ENCODE measurements around the gene C11orf98.
"Not testable (repeated sequence)": the region's sequence is repeated elsewhere in the genome, so short reads cannot be mapped to it uniquely, and the experiment has no call there.

The C11orf98 gene

GRCh38 chr11:62687508-62688396 lies 22.7 kb upstream of the C11orf98 start:
- DNase-seq (ENCODE audit: low read depth in 1 of 2, low spot score in 1 of 2), result no peak

- no peak for DNase-seq (ENCODE audit: low read depth in 1 of 2, low spot score in 1 of 2)
Observed at GRCh38 chr11:62682518-62682917, 17.5 kb upstream of the C11orf98 start.

- no peak for DNase-seq (ENCODE audit: low read depth in 1 of 2, low spot score in 1 of 2)
Observed at GRCh38 chr11:62680825-62681240, 15.8 kb upstream of the C11orf98 start.

GRCh38 chr11:62678770-62679696 lies 14.0 kb upstream of the C11orf98 start, which contains the start of gene UBXN1:
UBXN1 (minus strand) TSS chr11:62679073; CDS start chr11:62678923, 150 bp downstream.
- DNase-seq (ENCODE audit: low read depth in 1 of 2, low spot score in 1 of 2), result peak; percentile 59 to 71

GRCh38 chr11:62678433-62678769 lies 13.4 kb upstream of the C11orf98 start:
- DNase-seq (ENCODE audit: low read depth in 1 of 2, low spot score in 1 of 2), result no peak

GRCh38 chr11:62677714-62678113 lies 12.7 kb upstream of the C11orf98 start:
- no peak for DNase-seq (ENCODE audit: low read depth in 1 of 2, low spot score in 1 of 2)

GRCh38 chr11:62677156-62677555 lies 12.1 kb upstream of the C11orf98 start:
- no peak for DNase-seq (ENCODE audit: low read depth in 1 of 2, low spot score in 1 of 2)

GRCh38 chr11:62676698-62677097 lies 11.7 kb upstream of the C11orf98 start:
- DNase-seq (ENCODE audit: low read depth in 1 of 2, low spot score in 1 of 2), result no peak

GRCh38 chr11:62675415-62675814 lies 10.4 kb upstream of the C11orf98 start:
- DNase-seq (ENCODE audit: low read depth in 1 of 2, low spot score in 1 of 2), result not testable (repeated sequence)

GRCh38 chr11:62673196-62673525 lies 8.2 kb upstream of the C11orf98 start:
- no peak for DNase-seq (ENCODE audit: low read depth in 1 of 2, low spot score in 1 of 2)

- peak; percentile 46 to 56 for DNase-seq (ENCODE audit: low read depth in 1 of 2, low spot score in 1 of 2)
Observed at GRCh38 chr11:62671608-62672389, 6.8 kb upstream of the C11orf98 start, which contains the start of the genes LBHD1 and UQCC3. LBHD1 (minus strand) TSS chr11:62672267; CDS start chr11:62670031, 2,236 bp downstream. UQCC3 (plus strand) TSS chr11:62671673; CDS start chr11:62671746, 73 bp downstream.

GRCh38 chr11:62671236-62671607 lies 6.2 kb upstream of the C11orf98 start:
- DNase-seq (ENCODE audit: low read depth in 1 of 2, low spot score in 1 of 2), result no peak

- DNase-seq (ENCODE audit: low read depth in 1 of 2, low spot score in 1 of 2), result no peak
Observed at GRCh38 chr11:62669420-62670161, 4.6 kb upstream of the C11orf98 start.

- DNase-seq (ENCODE audit: low read depth in 1 of 2, low spot score in 1 of 2), result no peak
Observed at GRCh38 chr11:62667460-62667859, 2.5 kb upstream of the C11orf98 start.

GRCh38 chr11:62666259-62666926 lies 1.4 kb upstream of the C11orf98 start:
- DNase-seq (ENCODE audit: low read depth in 1 of 2, low spot score in 1 of 2), result no peak

GRCh38 chr11:62665599-62666258 lies 719 bp upstream of the C11orf98 start:
- DNase-seq (ENCODE audit: low read depth in 1 of 2, low spot score in 1 of 2), result peak in 1 of 2 donors; percentile 52

GRCh38 chr11:62664405-62665074 lies 470 bp downstream of the C11orf98 start:
- peak in 1 of 2 donors; percentile 31 for DNase-seq (ENCODE audit: low read depth in 1 of 2, low spot score in 1 of 2)

GRCh38 chr11:62656796-62657429 lies 8.1 kb downstream of the C11orf98 start:
- DNase-seq (ENCODE audit: low read depth in 1 of 2, low spot score in 1 of 2), result no peak
